Psoas muscle (tissue), 8 donors: ENCODE results near the gene CLPTM1L. TPM values are rescaled to one million over a fixed set of nuclear protein-coding genes. Genes with fewer than 3 reads are reported as not detected.
"Not testable (repeated sequence)": the region's sequence is repeated elsewhere in the genome, so short reads cannot be mapped to it uniquely, and the experiment has no call there.

Experiments used
- ATAC-seq, 4 donors: fragments of 200-7000 bp; cut with Tn5 transposase; one replicate each; pipeline ENCODE4 v1.9.1; 2020; ENCODE audit warnings: moderate library complexity in 3 of 4, mild to moderate bottlenecking in 2 of 4
- DNase-seq, 2 donors: peaks; one replicate each; pipeline ENCODE4 v3.0.0-alpha.2; 2020
- H3K27ac ChIP-seq: fragments of 200-600 bp; one replicate; pipeline ENCODE4 v1.8.0; 2022
- H3K27me3 ChIP-seq, 3 donors: fragments of 200-600 bp in 1 of 3; one replicate each; pipeline versions ENCODE4 v1.6.1 to v1.8.0; 2013 to 2022; ENCODE audit warnings: low read length in 2 of 3, mild to moderate bottlenecking in 2 of 3, moderate library complexity in 1 of 3; ENCODE audit not compliant: insufficient read depth in 3 of 3
- H3K36me3 ChIP-seq, 2 donors: fragments of 200-600 bp in 1 of 2; one replicate each; pipeline versions ENCODE4 v1.6.1 to v1.8.0; 2013 to 2022; ENCODE audit warnings: low read depth in 1 of 2, mild to moderate bottlenecking in 1 of 2, moderate library complexity in 1 of 2; ENCODE audit not compliant: insufficient read depth in 1 of 2
- H3K4me1 ChIP-seq: fragments of 200-600 bp; one replicate; pipeline ENCODE4 v1.8.0; 2022
- H3K4me3 ChIP-seq: fragments of 200-600 bp; one replicate; pipeline ENCODE4 v1.8.0; 2022; ENCODE audit warnings: mild to moderate bottlenecking
- H3K9me3 ChIP-seq: fragments of 200-600 bp; one replicate; pipeline ENCODE4 v1.8.0; 2022
- WGBS, 3 donors: extraction: QIAGEN DNeasy Blood & Tissue Kit; methylation state at CpG; one replicate each; pipeline versions ENCODE4 v1.1.6 to v1.1.7; 2013; 5-methylcytosine and 5-hydroxymethylcytosine counted together
- intact Hi-C, 2 donors: fragments of 100-400 bp; cut with DNase I; formaldehyde crosslinking; loops; one replicate each; pipeline versions ENCODE4 v1.11.0 to v1.14.2; 2022
- polyA plus RNA-seq, 3 donors: library from polyadenylated mRNA; stranded (reverse); fragments of 200-250 nt; gene quantifications; one replicate each; pipeline ENCODE4 v1.2.3, GENCODE V29; 2013
- total RNA-seq, 4 donors: library from RNA; stranded (reverse); fragmentation: NEBNext Ultra II Directional in 2 of 4; extraction: Animal tissue kit (Norgen Biotek cat#: 25700) in 2 of 4; gene quantifications; one replicate each; pipeline versions ENCODE4 v1.2.1 to v1.2.4, GENCODE V29; 2021 to 2023
- TF ChIP-seq, protein P1 (sequence below): fragments of 200-600 bp; IDR thresholded peaks from one replicate; pipeline ENCODE4 v1.8.0; 2022; ENCODE audit warnings: antibody characterized with exemption
- donor health status: healthy with polysubstance abuse.
- donor health status: DM: no; HTN: no; CAD: no; lungs with moderate emphysema.
- donor health status: Bipolar disorder and iron deficiency.
- donor health status: healthy.
- donor health status: DM: yes; HTN: yes; CAD: no.
- donor health status: DM: no; HTN: no; CAD: no.
- donor health status: DM: no; HTN: no; CAD: no.
- donor health status: DM: yes; HTN: yes; CAD: no.

The CLPTM1L gene
- total and polyA plus RNA-seq, 7 donors: 24.2 to 92.4 (median 34.8) TPM

DNA sequence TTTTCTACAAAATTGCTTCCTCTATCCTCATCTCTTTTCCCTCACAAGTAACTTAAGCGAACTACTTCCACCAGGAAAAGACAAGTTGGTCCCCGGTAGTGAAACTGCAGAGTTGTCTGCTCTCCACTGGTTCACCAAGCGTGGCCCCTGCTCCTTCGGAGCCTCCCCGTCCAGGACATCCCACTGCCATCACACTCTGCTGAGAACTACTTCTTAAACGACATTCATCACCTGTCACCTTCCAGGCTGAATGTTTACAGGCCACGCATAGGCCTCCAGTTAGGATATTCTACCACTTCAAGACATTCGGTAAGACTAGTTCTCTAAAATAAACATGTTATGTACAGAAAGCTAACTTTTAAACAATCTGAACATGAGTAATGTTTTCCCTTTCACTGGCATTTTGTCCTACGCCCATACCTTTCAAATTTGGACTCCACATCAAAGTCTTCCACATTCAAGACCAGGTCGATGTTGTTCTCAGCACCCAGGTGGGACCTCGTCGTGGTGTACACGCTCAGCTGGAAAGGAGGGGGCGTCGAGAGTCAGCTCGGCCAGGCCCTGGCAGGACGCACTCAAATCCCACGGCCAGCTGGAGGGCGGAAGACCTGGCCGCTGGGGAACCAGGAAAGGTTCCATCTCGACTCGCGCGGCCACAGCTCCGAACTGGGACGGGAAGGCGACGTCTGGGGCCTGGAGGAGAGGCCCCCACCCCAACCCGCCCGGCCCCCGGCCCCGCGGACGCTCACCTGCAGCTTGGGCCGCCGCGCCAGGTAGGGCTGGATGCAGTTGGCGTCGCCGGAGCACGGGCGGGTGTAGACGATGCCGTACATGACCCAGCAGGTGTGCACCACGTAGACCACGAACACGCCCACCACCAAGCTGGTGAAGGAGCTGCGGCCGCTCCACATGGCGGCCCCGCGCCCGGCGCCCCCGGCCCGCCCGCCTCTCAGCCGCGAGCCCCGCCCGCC is 683 bp downstream of the CLPTM1L start:
- Histone ChIP-seq H3K4me3 (peak overlapping the region; percentile 97), H3K27me3 (no peaks in the 10 kb centered on the region), H3K27ac (peak overlapping the region; percentile 62), H3K4me1 (peaks cover 18% of the 10 kb centered on the region), H3K36me3 (peaks cover 4 to 37% of the 10 kb centered on the region in 2 donors), H3K9me3 (no peaks in the 10 kb centered on the region)
- ATAC-seq (no peak), DNase-seq (no peak)
- WGBS, 3 donors: 7 to 13% (median 12%) methylated on average over 31 to 61 of the region's 61 CpGs
- TF ChIP-seq, protein P1, sequence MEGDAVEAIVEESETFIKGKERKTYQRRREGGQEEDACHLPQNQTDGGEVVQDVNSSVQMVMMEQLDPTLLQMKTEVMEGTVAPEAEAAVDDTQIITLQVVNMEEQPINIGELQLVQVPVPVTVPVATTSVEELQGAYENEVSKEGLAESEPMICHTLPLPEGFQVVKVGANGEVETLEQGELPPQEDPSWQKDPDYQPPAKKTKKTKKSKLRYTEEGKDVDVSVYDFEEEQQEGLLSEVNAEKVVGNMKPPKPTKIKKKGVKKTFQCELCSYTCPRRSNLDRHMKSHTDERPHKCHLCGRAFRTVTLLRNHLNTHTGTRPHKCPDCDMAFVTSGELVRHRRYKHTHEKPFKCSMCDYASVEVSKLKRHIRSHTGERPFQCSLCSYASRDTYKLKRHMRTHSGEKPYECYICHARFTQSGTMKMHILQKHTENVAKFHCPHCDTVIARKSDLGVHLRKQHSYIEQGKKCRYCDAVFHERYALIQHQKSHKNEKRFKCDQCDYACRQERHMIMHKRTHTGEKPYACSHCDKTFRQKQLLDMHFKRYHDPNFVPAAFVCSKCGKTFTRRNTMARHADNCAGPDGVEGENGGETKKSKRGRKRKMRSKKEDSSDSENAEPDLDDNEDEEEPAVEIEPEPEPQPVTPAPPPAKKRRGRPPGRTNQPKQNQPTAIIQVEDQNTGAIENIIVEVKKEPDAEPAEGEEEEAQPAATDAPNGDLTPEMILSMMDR: no peak
- intact Hi-C loops: loop anchor here (10.0 kb wide), 3 partner anchors 181 to 461 kb away; partner anchors contain the start of genes LPCAT1 (in 1 of the 2) and NDUFS6 (in 1 of the 2)

DNA sequence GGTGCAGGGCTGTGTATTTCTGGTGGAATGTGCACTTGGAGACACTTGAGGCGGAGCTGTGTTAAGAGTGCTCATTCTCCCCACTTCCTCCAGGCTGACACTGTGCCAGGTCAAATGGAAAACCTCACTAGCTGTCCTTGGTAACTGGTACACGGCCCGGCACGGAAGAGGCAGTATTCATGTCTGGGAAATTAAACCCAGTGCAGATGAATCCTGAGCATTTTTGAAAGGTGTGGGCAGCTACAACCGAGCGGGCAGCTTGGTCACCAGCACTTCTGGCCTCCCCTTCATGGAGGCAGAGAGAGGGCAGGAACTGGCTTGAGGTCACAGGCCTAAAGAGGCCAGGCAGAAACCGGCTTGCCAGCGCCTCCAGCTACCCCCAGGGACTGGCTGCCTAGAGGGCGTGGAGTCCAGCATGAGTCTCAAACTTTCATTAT is 1.6 kb downstream of the CLPTM1L start:
- no peak for ATAC-seq
- WGBS, 3 donors: 70 to 80% (median 70%) methylated on average over 9 of the region's 9 CpGs
- TF ChIP-seq, protein P1: no peak
- peak in 1 of 2 donors; percentile 44 for DNase-seq
- H3K4me3 ChIP-seq: peak overlapping the region; percentile 97
- H3K4me1 ChIP-seq: peaks cover 18% of the 10 kb centered on the region
- H3K36me3 ChIP-seq: peaks cover 4 to 44% of the 10 kb centered on the region in 2 donors
- H3K27ac ChIP-seq: no peak overlapping the region
- intact Hi-C loops: loop anchor here (10.0 kb wide), 3 partner anchors 181 to 461 kb away; partner anchors contain the start of genes LPCAT1 (in 1 of the 2) and NDUFS6 (in 1 of the 2)
- no peaks in the 10 kb centered on the region for H3K27me3 ChIP-seq
- no peaks in the 10 kb centered on the region for H3K9me3 ChIP-seq

DNA sequence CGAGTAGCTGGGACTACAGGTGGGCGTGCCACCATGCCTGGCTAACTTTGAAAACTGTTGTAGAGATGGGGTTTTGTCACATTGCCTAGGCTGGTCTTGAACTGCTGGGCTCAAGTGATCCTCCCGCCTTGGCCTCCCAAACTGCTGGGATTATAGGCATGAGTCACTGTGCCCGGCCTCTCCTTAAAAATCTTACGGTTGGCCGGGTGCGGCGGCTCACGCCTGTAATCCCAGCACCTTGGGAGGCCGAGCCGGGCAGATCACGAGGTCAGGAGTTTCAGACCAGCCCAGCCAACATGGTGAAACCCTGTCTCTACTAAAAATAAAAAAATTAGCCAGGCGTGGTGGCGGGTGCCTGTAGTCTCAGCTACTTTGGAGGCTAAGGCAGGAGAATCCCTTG is 2.2 kb downstream of the CLPTM1L start:
- not testable (repeated sequence) for H3K27me3 ChIP-seq, ATAC-seq, H3K27ac ChIP-seq, H3K4me3 ChIP-seq, H3K9me3 ChIP-seq
- Histone ChIP-seq H3K4me1 (peaks cover 18% of the 10 kb centered on the region), H3K36me3 (peaks cover 4 to 50% of the 10 kb centered on the region in 2 donors)
- intact Hi-C loops: loop anchor here (10.0 kb wide), 3 partner anchors 182 to 462 kb away; partner anchors contain the start of genes LPCAT1 (in 1 of the 2) and NDUFS6 (in 1 of the 2)
- WGBS, 3 donors: 88 to 91% (median 89%) methylated on average over 14 of the region's 14 CpGs
- DNase-seq: peak in 1 of 2 donors; percentile 25

DNA sequence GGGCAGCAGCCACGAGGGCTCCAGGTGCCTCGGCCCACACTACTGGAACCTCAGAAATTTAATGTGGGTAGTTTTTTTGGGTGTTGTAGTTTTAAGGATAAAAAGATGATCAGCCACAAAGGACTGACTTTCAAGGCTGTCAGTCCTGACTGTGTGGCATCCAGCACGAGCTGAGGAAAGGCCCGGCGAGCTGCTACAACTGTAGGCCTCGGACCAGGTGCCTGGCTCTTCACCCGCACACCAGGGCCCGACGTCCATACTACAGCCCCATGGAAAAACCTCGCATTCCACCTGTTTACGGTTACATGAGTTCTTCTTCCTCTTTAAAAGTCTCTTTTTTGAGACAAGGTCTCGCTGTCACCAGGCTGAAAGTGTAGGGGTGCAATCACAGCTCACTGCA is 2.6 kb downstream of the CLPTM1L start:
- H3K27me3 ChIP-seq: no peaks in the 10 kb centered on the region
- 92 to 95% (median 93%) methylated on average over 12 of the region's 12 CpGs for WGBS, 3 donors
- intact Hi-C loops: loop anchor here (10.0 kb wide), 3 partner anchors 183 to 463 kb away; partner anchors contain the start of genes LPCAT1 (in 1 of the 2) and NDUFS6 (in 1 of the 2)

More for the DNA sequence above, 2.6 kb downstream of the CLPTM1L start:
- TF ChIP-seq, protein P1: no peak
- Histone ChIP-seq H3K4me3 (no peak overlapping the region), H3K36me3 (peaks cover 8 to 55% of the 10 kb centered on the region in 2 donors), H3K9me3 (no peaks in the 10 kb centered on the region), H3K27ac (no peak overlapping the region), H3K4me1 (peaks cover 18% of the 10 kb centered on the region)
- DNase-seq (no peak), ATAC-seq (no peak)
